Lower leg skin (tissue), 3 donors: Measurements from ENCODE around the gene KCTD10.

Experiments
- POLR2A ChIP-seq, 2 donors: fragments of 450-650 bp; IDR thresholded peaks; one replicate each; pipeline ENCODE4 v1.6.1; 2016 to 2017; ENCODE audit warnings: antibody characterized with exemption in 2 of 2, mild to moderate bottlenecking in 1 of 2, moderate library complexity in 1 of 2
- TF ChIP-seq, protein P1 (sequence below), 3 donors: fragments of 450-650 bp; IDR thresholded peaks; one replicate each; pipeline ENCODE4 v1.5.1; 2016; ENCODE audit warnings: antibody characterized with exemption in 3 of 3, mild to moderate bottlenecking in 3 of 3, moderate library complexity in 2 of 3

DNA sequence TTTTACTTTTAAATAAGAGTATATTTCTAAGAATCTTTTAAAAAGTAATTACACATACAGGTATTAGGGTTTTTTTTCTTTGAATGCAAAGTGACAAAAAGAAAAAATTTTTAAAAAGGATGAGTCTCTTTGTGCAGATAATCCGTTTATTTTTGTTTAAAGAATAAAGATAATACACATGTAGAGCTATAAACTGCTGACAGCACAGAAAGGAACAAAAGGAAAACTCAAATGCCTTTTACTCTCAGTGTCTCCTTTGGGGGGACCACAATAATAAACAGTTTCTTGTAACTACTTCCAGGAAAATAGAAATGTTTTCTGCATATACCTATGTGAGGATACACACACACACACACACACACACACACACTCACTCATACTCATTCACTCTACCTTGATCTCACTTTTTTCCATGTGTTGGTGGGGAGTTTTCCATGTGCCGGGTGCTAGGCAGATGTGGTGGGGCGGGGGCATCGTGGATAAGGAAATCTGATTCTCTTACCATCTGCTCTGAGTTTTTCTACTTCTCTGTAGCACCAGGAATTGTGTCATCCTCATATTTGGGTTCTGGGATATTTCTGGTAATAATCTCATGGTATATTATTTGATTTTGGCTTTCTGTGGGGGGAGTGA lies 58.1 kb downstream of the KCTD10 start:
- no peak for TF ChIP-seq POLR2A (IDR thresholded peaks at IDR 0.05)
- TF ChIP-seq, protein P1, sequence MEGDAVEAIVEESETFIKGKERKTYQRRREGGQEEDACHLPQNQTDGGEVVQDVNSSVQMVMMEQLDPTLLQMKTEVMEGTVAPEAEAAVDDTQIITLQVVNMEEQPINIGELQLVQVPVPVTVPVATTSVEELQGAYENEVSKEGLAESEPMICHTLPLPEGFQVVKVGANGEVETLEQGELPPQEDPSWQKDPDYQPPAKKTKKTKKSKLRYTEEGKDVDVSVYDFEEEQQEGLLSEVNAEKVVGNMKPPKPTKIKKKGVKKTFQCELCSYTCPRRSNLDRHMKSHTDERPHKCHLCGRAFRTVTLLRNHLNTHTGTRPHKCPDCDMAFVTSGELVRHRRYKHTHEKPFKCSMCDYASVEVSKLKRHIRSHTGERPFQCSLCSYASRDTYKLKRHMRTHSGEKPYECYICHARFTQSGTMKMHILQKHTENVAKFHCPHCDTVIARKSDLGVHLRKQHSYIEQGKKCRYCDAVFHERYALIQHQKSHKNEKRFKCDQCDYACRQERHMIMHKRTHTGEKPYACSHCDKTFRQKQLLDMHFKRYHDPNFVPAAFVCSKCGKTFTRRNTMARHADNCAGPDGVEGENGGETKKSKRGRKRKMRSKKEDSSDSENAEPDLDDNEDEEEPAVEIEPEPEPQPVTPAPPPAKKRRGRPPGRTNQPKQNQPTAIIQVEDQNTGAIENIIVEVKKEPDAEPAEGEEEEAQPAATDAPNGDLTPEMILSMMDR (IDR thresholded peaks at IDR 0.05) = no peak
